Measurements from ENCODE around the gene PCDHA3.
"Not testable (repeated sequence)": the region's sequence is repeated elsewhere in the genome, so short reads cannot be mapped to it uniquely, and the experiment has no call there.

Gene PCDHA3

GRCh38 chr5:140821375-140822280, 20.8 kb downstream of the PCDHA3 start, which contains the start of gene PCDHA5:
PCDHA5 (plus strand) TSS chr5:140821613.
- peak; percentile 16 to 33 (median 26) for DNase-seq

DNA sequence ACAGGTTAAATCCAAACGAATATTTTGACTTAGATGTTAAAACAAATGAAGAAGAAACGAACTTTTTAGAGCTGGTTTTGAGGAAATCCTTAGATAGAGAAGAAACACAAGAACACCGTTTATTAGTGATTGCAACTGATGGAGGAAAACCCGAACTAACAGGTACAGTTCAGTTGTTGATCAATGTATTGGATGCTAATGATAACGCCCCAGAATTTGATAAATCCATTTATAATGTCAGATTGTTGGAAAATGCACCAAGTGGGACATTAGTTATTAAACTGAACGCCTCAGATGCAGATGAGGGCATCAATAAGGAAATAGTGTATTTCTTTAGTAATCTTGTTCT, 21.4 kb downstream of the PCDHA3 start:
- no peak for DNase-seq

DNA sequence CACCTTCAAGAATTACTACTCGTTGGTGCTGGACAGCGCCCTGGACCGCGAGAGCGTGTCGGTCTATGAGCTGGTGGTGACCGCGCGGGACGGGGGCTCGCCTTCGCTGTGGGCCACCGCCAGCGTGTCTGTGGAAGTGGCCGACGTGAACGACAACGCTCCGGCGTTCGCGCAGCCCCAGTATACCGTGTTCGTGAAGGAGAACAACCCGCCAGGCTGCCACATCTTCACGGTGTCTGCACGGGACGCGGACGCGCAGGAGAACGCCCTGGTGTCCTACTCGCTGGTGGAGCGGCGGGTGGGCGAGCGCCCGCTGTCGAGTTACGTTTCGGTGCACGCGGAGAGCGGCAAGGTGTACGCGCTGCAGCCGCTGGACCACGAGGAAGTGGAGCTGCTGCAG, 22.1 kb downstream of the PCDHA3 start:
- DNase-seq: not testable (repeated sequence)

DNA sequence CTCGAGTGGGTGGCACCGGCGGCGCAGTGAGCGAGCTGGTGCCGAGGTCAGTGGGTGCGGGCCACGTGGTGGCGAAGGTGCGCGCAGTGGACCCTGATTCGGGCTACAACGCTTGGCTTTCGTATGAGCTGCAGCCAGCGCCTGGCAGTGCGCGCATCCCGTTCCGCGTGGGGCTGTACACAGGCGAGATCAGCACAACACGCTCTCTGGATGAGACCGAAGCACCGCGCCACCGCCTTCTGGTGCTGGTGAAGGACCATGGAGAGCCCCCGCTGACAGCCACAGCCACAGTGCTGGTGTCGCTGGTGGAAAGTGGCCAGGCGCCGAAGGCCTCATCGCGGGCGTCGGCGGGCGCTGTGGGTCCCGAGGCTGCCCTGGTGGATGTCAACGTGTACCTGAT, 22.6 kb downstream of the PCDHA3 start:
- no peak for DNase-seq

DNA sequence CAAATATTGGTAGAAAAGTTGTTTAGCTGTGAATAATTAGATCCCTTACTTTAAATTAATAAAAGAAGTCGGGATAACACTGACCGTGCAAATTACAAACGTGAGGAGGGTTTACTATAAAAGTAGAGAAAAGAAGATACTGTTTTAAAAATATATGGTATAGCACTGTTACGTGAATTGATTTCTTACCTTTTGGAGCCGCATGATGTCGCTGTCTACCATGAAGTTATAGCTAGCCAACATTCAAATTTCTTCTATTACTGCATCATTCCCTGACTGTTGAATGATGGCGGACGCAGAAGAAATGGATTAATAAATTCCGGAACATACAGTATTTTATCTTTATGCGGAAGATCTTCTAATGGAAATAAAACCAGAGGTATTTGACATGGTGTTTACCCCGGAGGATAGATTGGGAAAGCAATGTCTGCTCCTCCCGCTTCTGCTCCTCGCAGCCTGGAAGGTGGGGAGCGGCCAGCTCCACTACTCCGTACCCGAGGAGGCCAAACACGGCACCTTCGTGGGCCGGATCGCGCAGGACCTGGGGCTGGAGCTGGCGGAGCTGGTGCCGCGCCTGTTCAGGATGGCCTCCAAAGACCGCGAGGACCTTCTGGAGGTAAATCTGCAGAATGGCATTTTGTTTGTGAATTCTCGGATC, 27.0 kb downstream of the PCDHA3 start, which contains the start of gene PCDHA6:
Gene PCDHA6, plus strand, starts transcription at position 257 of the 658 bp plus-strand sequence. Its CDS starts 132 bp downstream, at position 389.
- peak in 1 of 4 experiments; percentile 1 for DNase-seq

GRCh38 chr5:140828362-140828737, 27.5 kb downstream of the PCDHA3 start:
- DNase-seq: no peak

- not testable (repeated sequence) for DNase-seq
Observed at GRCh38 chr5:140829511-140830501, 28.9 kb downstream of the PCDHA3 start.

GRCh38 chr5:140833993-140834392, 33.1 kb downstream of the PCDHA3 start, which contains the start of gene PCDHA7:
PCDHA7 (plus strand) TSS chr5:140834269; CDS start chr5:140834384, 115 bp downstream.
- DNase-seq: peak in 1 of 4 experiments; percentile 15

GRCh38 chr5:140834439-140835008, 33.7 kb downstream of the PCDHA3 start:
- DNase-seq: not testable (repeated sequence)

DNA sequence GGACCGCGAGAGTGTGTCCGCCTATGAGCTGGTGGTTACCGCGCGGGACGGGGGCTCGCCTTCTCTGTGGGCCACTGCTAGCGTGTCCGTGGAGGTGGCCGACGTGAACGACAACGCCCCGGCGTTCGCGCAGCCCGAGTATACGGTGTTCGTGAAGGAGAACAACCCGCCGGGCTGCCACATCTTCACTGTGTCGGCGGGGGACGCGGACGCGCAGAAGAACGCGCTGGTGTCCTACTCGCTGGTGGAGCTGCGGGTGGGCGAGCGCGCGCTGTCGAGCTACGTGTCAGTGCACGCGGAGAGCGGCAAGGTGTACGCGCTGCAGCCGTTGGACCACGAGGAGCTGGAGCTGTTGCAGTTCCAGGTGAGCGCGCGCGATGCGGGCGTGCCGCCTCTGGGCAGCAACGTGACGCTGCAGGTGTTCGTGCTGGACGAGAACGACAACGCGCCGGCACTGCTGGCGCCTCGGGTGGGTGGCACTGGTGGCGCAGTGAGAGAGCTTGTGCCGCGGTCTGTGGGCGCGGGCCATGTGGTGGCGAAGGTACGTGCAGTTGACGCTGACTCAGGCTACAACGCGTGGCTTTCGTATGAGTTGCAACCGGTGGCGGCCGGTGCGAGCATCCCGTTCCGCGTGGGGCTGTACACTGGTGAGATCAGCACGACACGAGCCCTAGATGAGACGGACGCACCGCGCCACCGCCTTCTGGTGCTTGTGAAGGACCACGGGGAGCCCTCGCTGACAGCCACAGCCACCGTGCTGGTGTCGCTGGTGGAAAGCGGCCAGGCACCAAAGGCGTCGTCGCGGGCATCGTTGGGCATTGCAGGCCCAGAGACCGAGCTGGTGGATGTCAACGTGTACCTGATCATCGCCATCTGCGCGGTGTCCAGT, 35.0 kb downstream of the PCDHA3 start:
- DNase-seq: no peak

- DNase-seq: peak in 2 of 4 experiments; percentile 10 to 18
Observed at GRCh38 chr5:140840978-140841962, 40.4 kb downstream of the PCDHA3 start, which contains the start of gene PCDHA8. PCDHA8 (plus strand) TSS chr5:140841187; CDS start chr5:140841322, 135 bp downstream.

DNA sequence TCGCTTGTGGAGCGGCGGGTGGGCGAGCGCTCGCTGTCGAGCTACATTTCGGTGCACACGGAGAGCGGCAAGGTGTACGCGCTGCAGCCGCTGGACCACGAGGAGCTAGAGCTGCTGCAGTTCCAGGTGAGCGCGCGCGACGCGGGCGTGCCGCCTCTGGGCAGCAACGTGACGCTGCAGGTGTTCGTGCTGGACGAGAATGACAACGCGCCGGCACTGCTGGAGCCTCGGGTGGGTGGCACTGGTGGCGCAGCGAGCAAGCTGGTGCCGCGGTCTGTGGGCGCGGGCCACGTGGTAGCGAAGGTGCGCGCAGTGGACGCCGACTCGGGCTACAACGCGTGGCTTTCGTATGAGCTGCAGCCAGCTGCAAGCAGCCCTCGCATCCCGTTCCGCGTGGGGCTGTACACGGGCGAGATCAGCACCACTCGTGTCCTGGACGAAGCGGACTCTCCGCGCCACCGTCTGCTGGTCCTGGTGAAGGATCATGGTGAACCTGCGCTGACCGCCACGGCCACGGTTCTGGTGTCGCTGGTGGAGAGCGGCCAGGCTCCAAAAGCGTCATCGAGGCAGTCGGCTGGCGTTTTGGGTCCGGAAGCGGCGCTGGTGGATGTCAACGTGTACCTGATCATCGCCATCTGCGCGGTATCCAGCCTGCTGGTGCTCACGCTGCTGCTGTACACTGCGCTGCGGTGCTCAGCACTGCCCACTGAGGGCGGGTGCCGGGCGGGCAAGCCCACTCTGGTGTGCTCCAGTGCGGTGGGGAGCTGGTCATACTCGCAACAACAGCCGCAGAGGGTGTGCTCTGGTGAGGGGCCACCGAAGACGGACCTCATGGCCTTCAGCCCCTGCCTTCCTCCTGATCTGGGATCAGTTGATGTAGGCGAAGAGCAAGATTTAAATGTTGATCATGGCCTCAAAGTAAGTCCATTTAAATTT, 42.2 kb downstream of the PCDHA3 start:
- no peak for DNase-seq

DNA sequence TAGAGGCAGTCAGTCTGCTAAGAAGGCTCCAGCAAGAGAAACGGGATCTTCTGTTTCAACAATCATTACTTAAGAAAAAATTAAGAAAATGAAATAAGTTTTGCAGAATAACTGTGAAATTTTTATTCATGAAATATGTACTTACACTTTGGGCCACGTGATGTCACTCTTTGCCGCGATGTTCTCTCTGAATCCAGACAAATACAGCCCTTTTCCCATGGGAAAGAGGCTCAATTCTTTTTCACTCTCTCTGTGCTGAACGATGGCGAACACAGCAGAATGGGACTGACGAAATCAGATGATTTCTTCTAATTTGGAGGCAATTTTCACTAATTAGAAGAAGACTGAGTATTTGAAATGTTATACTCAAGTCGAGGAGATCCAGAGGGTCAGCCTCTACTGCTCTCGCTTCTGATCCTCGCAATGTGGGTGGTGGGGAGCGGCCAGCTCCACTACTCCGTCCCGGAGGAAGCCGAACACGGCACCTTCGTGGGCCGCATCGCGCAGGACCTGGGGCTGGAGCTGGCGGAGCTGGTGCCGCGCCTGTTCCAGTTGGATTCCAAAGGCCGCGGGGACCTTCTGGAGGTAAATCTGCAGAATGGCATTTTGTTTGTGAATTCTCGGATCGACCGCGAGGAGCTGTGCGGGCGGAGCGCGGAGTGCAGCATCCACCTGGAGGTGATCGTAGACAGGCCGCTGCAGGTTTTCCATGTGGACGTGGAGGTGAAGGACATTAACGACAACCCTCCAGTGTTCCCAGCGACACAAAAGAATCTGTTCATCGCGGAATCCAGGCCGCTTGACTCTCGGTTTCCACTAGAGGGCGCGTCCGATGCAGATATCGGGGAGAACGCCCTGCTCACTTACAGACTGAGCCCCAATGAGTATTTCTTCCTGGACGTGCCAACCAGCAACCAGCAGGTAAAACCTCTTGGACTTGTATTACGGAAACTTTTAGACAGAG, 47.6 kb downstream of the PCDHA3 start, which contains the start of gene PCDHA9:
Gene PCDHA9, plus strand, starts transcription at position 244 of the 964 bp plus-strand sequence. Its CDS starts 114 bp downstream, at position 358.
- not testable (repeated sequence) for DNase-seq

DNA sequence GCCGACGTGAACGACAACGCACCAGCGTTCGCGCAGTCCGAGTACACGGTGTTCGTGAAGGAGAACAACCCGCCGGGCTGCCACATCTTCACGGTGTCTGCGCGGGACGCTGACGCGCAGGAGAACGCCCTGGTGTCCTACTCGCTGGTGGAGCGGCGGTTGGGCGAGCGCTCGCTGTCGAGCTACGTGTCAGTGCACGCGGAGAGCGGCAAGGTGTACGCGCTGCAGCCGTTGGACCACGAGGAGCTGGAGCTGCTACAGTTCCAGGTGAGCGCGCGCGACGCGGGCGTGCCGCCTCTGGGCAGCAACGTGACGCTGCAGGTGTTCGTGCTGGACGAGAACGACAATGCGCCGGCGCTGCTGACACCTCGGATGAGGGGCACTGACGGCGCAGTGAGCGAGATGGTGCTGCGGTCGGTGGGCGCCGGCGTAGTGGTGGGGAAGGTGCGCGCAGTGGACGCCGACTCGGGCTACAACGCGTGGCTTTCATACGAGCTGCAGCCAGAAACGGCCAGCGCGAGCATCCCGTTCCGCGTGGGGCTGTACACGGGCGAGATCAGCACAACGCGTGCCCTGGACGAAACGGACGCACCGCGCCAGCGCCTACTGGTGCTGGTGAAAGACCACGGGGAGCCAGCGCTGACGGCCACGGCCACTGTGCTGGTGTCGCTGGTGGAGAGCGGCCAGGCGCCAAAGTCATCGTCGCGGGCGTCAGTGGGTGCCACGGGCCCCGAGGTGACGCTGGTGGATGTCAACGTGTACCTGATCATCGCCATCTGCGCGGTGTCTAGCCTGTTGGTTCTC, 49.2 kb downstream of the PCDHA3 start:
- not testable (repeated sequence) for DNase-seq

Data from suppressor macrophage (primary cell).